ENCODE data around the gene PRMT9. TPM values are rescaled to one million over a fixed set of nuclear protein-coding genes. Genes with fewer than 3 reads are reported as not detected.

The PRMT9 gene
- total RNA-seq, 4 donors from 2014 or later: 0.60 to 17.1 (median 4.8) TPM

GRCh38 chr4:147633643-147634042 is 50.3 kb downstream of the PRMT9 start:
- in situ Hi-C loops (cut with MboI; ENCODE audit: low pct_ligation_motif_present in 1 of 4, low pct_unique_long_range_greater_than_20kb in 1 of 4, low sequenced_read_pairs in 3 of 4) (no loop called here), intact Hi-C loops (cut with DNase I; ENCODE audit: low total_unique reads) (no loop called here)
- no peak for TF ChIP-seq POLR2A (IDR thresholded peaks at IDR 0.05)
- no peak for TF ChIP-seq CTCF (IDR thresholded peaks at IDR 0.05)
- TF ChIP-seq POLR2AphosphoS5 (IDR thresholded peaks at IDR 0.05): no peak
- no peak for TF ChIP-seq EP300 (IDR thresholded peaks at IDR 0.05; ENCODE audit: low read depth)
- Histone ChIP-seq H3K9me3 (no peaks in the 10 kb centered on the region), H3K4me3 (no peak overlapping the region), H3K4me1 (peaks cover 0 to 2% (median 0%) of the 10 kb centered on the region in 4 donors), H3K27ac (no peak overlapping the region), H3K27me3 (no peaks in the 10 kb centered on the region), H3K36me3 (peaks cover 0 to 70% (median 35%) of the 10 kb centered on the region in 4 donors)
- no peak for DNase-seq
- 93 to 100% methylated on average over 1 of the region's 1 CpG for WGBS, 2 donors (ENCODE audit: low coverage in 1 of 2)

- TF ChIP-seq EP300 (IDR thresholded peaks at IDR 0.05; ENCODE audit: low read depth) (no peak), CTCF (IDR thresholded peaks at IDR 0.05) (no peak), POLR2AphosphoS5 (IDR thresholded peaks at IDR 0.05) (no peak), POLR2A (IDR thresholded peaks at IDR 0.05) (no peak)
- Histone ChIP-seq H3K27me3 (no peaks in the 10 kb centered on the region), H3K9me3 (no peaks in the 10 kb centered on the region), H3K27ac (no peak overlapping the region), H3K36me3 (peaks cover 0 to 72% (median 33%) of the 10 kb centered on the region in 4 donors), H3K4me3 (no peak overlapping the region), H3K4me1 (peaks cover 0 to 2% (median 0%) of the 10 kb centered on the region in 4 donors)
- 86 to 88% methylated on average over 3 of the region's 3 CpGs for WGBS, 2 donors (ENCODE audit: low coverage in 1 of 2)
- in situ Hi-C loops (cut with MboI; ENCODE audit: low pct_ligation_motif_present in 1 of 4, low pct_unique_long_range_greater_than_20kb in 1 of 4, low sequenced_read_pairs in 3 of 4): no loop called here
- intact Hi-C loops (cut with DNase I; ENCODE audit: low total_unique reads): no loop called here
- DNase-seq: no peak
Measured at GRCh38 chr4:147633113-147633512, 50.9 kb downstream of the PRMT9 start.

GRCh38 chr4:147629783-147630730 is 53.9 kb downstream of the PRMT9 start:
- 80 to 87% methylated on average over 1 of the region's 1 CpG for WGBS, 2 donors (ENCODE audit: low coverage in 1 of 2)
- H3K27me3 ChIP-seq: no peaks in the 10 kb centered on the region
- peaks cover 0 to 2% (median 0%) of the 10 kb centered on the region in 4 donors for H3K4me1 ChIP-seq
- TF ChIP-seq POLR2A (IDR thresholded peaks at IDR 0.05) (no peak), POLR2AphosphoS5 (IDR thresholded peaks at IDR 0.05) (no peak), CTCF (IDR thresholded peaks at IDR 0.05) (no peak), EP300 (IDR thresholded peaks at IDR 0.05; ENCODE audit: low read depth) (no peak)
- in situ Hi-C loops (cut with MboI; ENCODE audit: low pct_ligation_motif_present in 1 of 4, low pct_unique_long_range_greater_than_20kb in 1 of 4, low sequenced_read_pairs in 3 of 4) (no loop called here), intact Hi-C loops (cut with DNase I; ENCODE audit: low total_unique reads) (no loop called here)
- no peak overlapping the region for H3K4me3 ChIP-seq
- peaks cover 0 to 70% (median 31%) of the 10 kb centered on the region in 4 donors for H3K36me3 ChIP-seq
- H3K27ac ChIP-seq: no peak overlapping the region
- DNase-seq: no peak
- no peaks in the 10 kb centered on the region for H3K9me3 ChIP-seq

GRCh38 chr4:147628415-147628814 is 55.5 kb downstream of the PRMT9 start:
- intact Hi-C loops (cut with DNase I; ENCODE audit: low total_unique reads): no loop called here
- H3K36me3 ChIP-seq: peaks cover 0 to 56% (median 24%) of the 10 kb centered on the region in 4 donors
- 78 to 79% methylated on average over 3 of the region's 3 CpGs for WGBS, 2 donors (ENCODE audit: low coverage in 1 of 2)

More at GRCh38 chr4:147628415-147628814, 55.5 kb downstream of the PRMT9 start:
- no peak for DNase-seq
- Histone ChIP-seq H3K27me3 (no peaks in the 10 kb centered on the region), H3K4me3 (no peak overlapping the region), H3K9me3 (no peaks in the 10 kb centered on the region), H3K27ac (no peak overlapping the region), H3K4me1 (peaks cover 0 to 2% (median 0%) of the 10 kb centered on the region in 4 donors)
- in situ Hi-C loops (cut with MboI; ENCODE audit: low pct_ligation_motif_present in 1 of 4, low pct_unique_long_range_greater_than_20kb in 1 of 4, low sequenced_read_pairs in 3 of 4): no loop called here
- no peak for TF ChIP-seq POLR2A (IDR thresholded peaks at IDR 0.05)
- TF ChIP-seq EP300 (IDR thresholded peaks at IDR 0.05; ENCODE audit: low read depth): no peak
- TF ChIP-seq POLR2AphosphoS5 (IDR thresholded peaks at IDR 0.05): no peak
- no peak for TF ChIP-seq CTCF (IDR thresholded peaks at IDR 0.05)
